CD14-positive monocyte (primary cell): Measurements from ENCODE around the gene POLR2C. TPM values are rescaled to one million over a fixed set of nuclear protein-coding genes. Genes with fewer than 3 reads are reported as not detected.

ENCODE experiments used
- DNase-seq, 3 donors: peaks; one replicate each; pipeline ENCODE4 v3.0.0-alpha.2; 2011 to 2022
- H2AFZ ChIP-seq: 2 replicates; pipeline ENCODE4 v1.6.0; 2012; ENCODE audit warnings: mild to moderate bottlenecking, low read depth, low read length, inconsistent platforms; ENCODE audit not compliant: insufficient read depth, poor library complexity, severe bottlenecking
- H3K27ac ChIP-seq, 2 donors: 1 replicate in 1 of 2; 2 replicates in 1 of 2; pipeline ENCODE4 v1.5.1; 2012 to 2013; ENCODE audit warnings: low read length in 2 of 2, control low read depth in 1 of 2, inconsistent platforms in 1 of 2, low read depth in 1 of 2, mild to moderate bottlenecking in 1 of 2
- H3K27me3 ChIP-seq, 2 donors: one replicate each; pipeline versions ENCODE4 v1.6.0 to v1.6.1; 2011 to 2013; ENCODE audit warnings: low read length in 2 of 2; ENCODE audit not compliant: control insufficient read depth in 2 of 2, insufficient read depth in 2 of 2
- H3K36me3 ChIP-seq, 2 donors: replicated peaks in 1 of 2; 1 replicate in 1 of 2; 2 replicates in 1 of 2; pipeline versions ENCODE4 v1.5.1 to v1.6.1; 2012 to 2013; ENCODE audit warnings: low read length in 2 of 2, control low read depth in 1 of 2, inconsistent platforms in 1 of 2, mild to moderate bottlenecking in 1 of 2; ENCODE audit not compliant: insufficient read depth in 2 of 2, control insufficient read depth in 1 of 2
- H3K4me1 ChIP-seq, 2 donors: 1 replicate in 1 of 2; 2 replicates in 1 of 2; pipeline versions ENCODE4 v1.5.1 to v1.6.1; 2012 to 2013; ENCODE audit warnings: low read length in 2 of 2, control low read depth in 1 of 2, inconsistent platforms in 1 of 2, mild to moderate bottlenecking in 1 of 2, moderate library complexity in 1 of 2; ENCODE audit not compliant: insufficient read depth in 2 of 2, control insufficient read depth in 1 of 2
- H3K4me2 ChIP-seq: replicated peaks from 2 replicates; pipeline ENCODE3; 2012; ENCODE audit warnings: low read length, moderate library complexity, mild to moderate bottlenecking; ENCODE audit not compliant: poor library complexity, severe bottlenecking; ENCODE audit errors: extremely low read depth
- H3K4me3 ChIP-seq, 3 experiments: fragments of 200-600 bp in 1 of 3; sonication (generic) in 1 of 3; replicated peaks in 1 of 3; 1 replicate in 2 of 3; 2 replicates in 1 of 3; pipeline ENCODE4 v1.5.1; 2011 to 2013; ENCODE audit warnings: low read length in 3 of 3, mild to moderate bottlenecking in 3 of 3, control low read depth in 2 of 3, low read depth in 2 of 3, inconsistent platforms in 1 of 3, moderate library complexity in 1 of 3
- H3K79me2 ChIP-seq: 2 replicates; pipeline ENCODE4 v1.6.0; 2012; ENCODE audit warnings: mild to moderate bottlenecking, control low read depth, inconsistent platforms, low read length, moderate library complexity; ENCODE audit not compliant: insufficient read depth
- H3K9ac ChIP-seq: 2 replicates; pipeline ENCODE4 v1.6.0; 2017; ENCODE audit warnings: low read length, mild to moderate bottlenecking; ENCODE audit not compliant: insufficient read depth, poor library complexity, severe bottlenecking
- H3K9me3 ChIP-seq, 2 donors: replicated peaks in 1 of 2; 1 replicate in 1 of 2; 2 replicates in 1 of 2; pipeline versions ENCODE4 v1.5.1 to v1.6.1; 2012 to 2013; ENCODE audit warnings: low read length in 2 of 2, control low read depth in 1 of 2; ENCODE audit not compliant: control insufficient read depth in 1 of 2, insufficient read depth in 1 of 2
- H4K20me1 ChIP-seq: 2 replicates; pipeline ENCODE4 v1.6.0; 2012; ENCODE audit warnings: mild to moderate bottlenecking, low read length, control low read depth, moderate library complexity; ENCODE audit not compliant: insufficient read depth
- H3K27ac Mint-ChIP-seq, 7 donors: one replicate each; pipeline ENCODE4 v1.8.0; 2020; ENCODE audit warnings: mild to moderate bottlenecking in 7 of 7, mixed read lengths in 7 of 7, moderate library complexity in 6 of 7, inconsistent platforms in 2 of 7
- H3K27me3 Mint-ChIP-seq, 3 donors: one replicate each; pipeline ENCODE4 v1.8.0; 2021 to 2022; ENCODE audit warnings: low read depth in 3 of 3, mild to moderate bottlenecking in 3 of 3, mixed read lengths in 3 of 3, moderate library complexity in 3 of 3, inconsistent platforms in 1 of 3
- H3K36me3 Mint-ChIP-seq, 2 donors: one replicate each; pipeline ENCODE4 v1.8.0; 2020; ENCODE audit warnings: mixed read lengths in 2 of 2, inconsistent platforms in 1 of 2, mild to moderate bottlenecking in 1 of 2
- H3K4me1 Mint-ChIP-seq: one replicate; pipeline ENCODE4 v1.8.0; 2020; ENCODE audit warnings: mild to moderate bottlenecking, mixed read lengths
- H3K4me3 Mint-ChIP-seq, 2 donors: one replicate each; pipeline ENCODE4 v1.8.0; 2020; ENCODE audit warnings: mild to moderate bottlenecking in 2 of 2, mixed read lengths in 2 of 2, moderate library complexity in 1 of 2
- H3K9me3 Mint-ChIP-seq, 7 donors: one replicate each; pipeline ENCODE4 v1.8.0; 2020 to 2022; ENCODE audit warnings: mixed read lengths in 7 of 7, mild to moderate bottlenecking in 6 of 7, moderate library complexity in 6 of 7, inconsistent platforms in 2 of 7
- WGBS: methylation state at CpG from one replicate; pipeline ENCODE4 v1.1.5; 2013; ENCODE audit warnings: missing lambda C conversion rate; ENCODE audit not compliant: insufficient coverage; 5-methylcytosine and 5-hydroxymethylcytosine counted together
- intact Hi-C, 2 donors: fragments of 100-400 bp; cut with micrococcal nuclease; formaldehyde crosslinking; loops; one replicate each; pipeline versions ENCODE4 v1.15.0 to v1.15.1; 2023
- polyA plus RNA-seq, 3 donors: library from polyadenylated mRNA; depleted of rRNA in 1 of 3; unstranded in 2 of 3; stranded (reverse) in 1 of 3; fragments of 300-500 nt in 2 of 3; fragments of >200 nt in 1 of 3; fragmentation: Illumina TruSeq in 2 of 3; gene quantifications; 1 replicate in 2 of 3; 2 replicates in 1 of 3; pipeline ENCODE4 v1.2.3, GENCODE V29; 2012 to 2021
- TF ChIP-seq, protein P1 (sequence below): fragments of 200-600 bp; IDR thresholded peaks from one replicate; pipeline ENCODE4 v1.8.0; 2022; ENCODE audit warnings: antibody characterized with exemption, mild to moderate bottlenecking

Gene POLR2C
- polyA plus RNA-seq, 3 donors, result 22.6 to 51.3 (median 24.4) TPM

- no peak overlapping the region for H3K4me3 ChIP-seq
- H3K36me3 ChIP-seq, result no peaks in the 10 kb centered on the region
- Mint-ChIP-seq H3K4me1 (peaks cover 22% of the 10 kb centered on the region), H3K36me3 (peaks cover 0 to 1% of the 10 kb centered on the region in 2 donors), H3K27me3 (peaks cover 27 to 53% (median 31%) of the 10 kb centered on the region in 3 donors), H3K9me3 (peaks cover 0 to 3% (median 2%) of the 10 kb centered on the region in 7 donors), H3K4me3 (no peak overlapping the region), H3K27ac (no peak overlapping the region)
- H3K4me1 ChIP-seq, result peaks cover 18 to 23% of the 10 kb centered on the region in 2 donors
- H2AFZ ChIP-seq, result no peak overlapping the region
- H4K20me1 ChIP-seq, result no peaks in the 10 kb centered on the region
- no peak overlapping the region for H3K9ac ChIP-seq
- intact Hi-C loops, result no loop called here
- no peak overlapping the region for H3K4me2 ChIP-seq
- no peaks in the 10 kb centered on the region for H3K79me2 ChIP-seq
- DNase-seq, result no peak
- no peak overlapping the region for H3K27ac ChIP-seq
- H3K27me3 ChIP-seq, result peaks cover 0 to 25% of the 10 kb centered on the region in 2 donors
- TF ChIP-seq, protein P1, sequence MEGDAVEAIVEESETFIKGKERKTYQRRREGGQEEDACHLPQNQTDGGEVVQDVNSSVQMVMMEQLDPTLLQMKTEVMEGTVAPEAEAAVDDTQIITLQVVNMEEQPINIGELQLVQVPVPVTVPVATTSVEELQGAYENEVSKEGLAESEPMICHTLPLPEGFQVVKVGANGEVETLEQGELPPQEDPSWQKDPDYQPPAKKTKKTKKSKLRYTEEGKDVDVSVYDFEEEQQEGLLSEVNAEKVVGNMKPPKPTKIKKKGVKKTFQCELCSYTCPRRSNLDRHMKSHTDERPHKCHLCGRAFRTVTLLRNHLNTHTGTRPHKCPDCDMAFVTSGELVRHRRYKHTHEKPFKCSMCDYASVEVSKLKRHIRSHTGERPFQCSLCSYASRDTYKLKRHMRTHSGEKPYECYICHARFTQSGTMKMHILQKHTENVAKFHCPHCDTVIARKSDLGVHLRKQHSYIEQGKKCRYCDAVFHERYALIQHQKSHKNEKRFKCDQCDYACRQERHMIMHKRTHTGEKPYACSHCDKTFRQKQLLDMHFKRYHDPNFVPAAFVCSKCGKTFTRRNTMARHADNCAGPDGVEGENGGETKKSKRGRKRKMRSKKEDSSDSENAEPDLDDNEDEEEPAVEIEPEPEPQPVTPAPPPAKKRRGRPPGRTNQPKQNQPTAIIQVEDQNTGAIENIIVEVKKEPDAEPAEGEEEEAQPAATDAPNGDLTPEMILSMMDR, result no peak
- WGBS, result 88% methylated on average over 5 of the region's 6 CpGs
- no peaks in the 10 kb centered on the region for H3K9me3 ChIP-seq
These were observed 18.3 kb downstream of the POLR2C start for GRCh38 chr16:57480754-57481230.

GRCh38 chr16:57481421-57481820 lies 18.9 kb downstream of the POLR2C start:
- Histone ChIP-seq H2AFZ (no peak overlapping the region), H3K27me3 (peaks cover 0 to 27% of the 10 kb centered on the region in 2 donors), H3K9ac (no peak overlapping the region), H3K36me3 (no peaks in the 10 kb centered on the region), H3K4me1 (peaks cover 15 to 21% of the 10 kb centered on the region in 2 donors), H3K4me3 (no peak overlapping the region), H3K79me2 (no peaks in the 10 kb centered on the region), H3K9me3 (no peaks in the 10 kb centered on the region), H3K4me2 (no peak overlapping the region), H4K20me1 (no peaks in the 10 kb centered on the region), H3K27ac (no peak overlapping the region)
- H3K27me3 Mint-ChIP-seq, result peaks cover 30 to 52% (median 32%) of the 10 kb centered on the region in 3 donors
- TF ChIP-seq, protein P1, result no peak
- DNase-seq, result no peak
- H3K4me3 Mint-ChIP-seq, result no peak overlapping the region
- peaks cover 18% of the 10 kb centered on the region for H3K4me1 Mint-ChIP-seq
- peaks cover 0 to 1% of the 10 kb centered on the region in 2 donors for H3K36me3 Mint-ChIP-seq
- intact Hi-C loops, result no loop called here
- peaks cover 0 to 3% (median 2%) of the 10 kb centered on the region in 7 donors for H3K9me3 Mint-ChIP-seq
- no peak overlapping the region for H3K27ac Mint-ChIP-seq
- WGBS, result 100% methylated on average over 2 of the region's 4 CpGs
